Stimulated activated naive CD8-positive, alpha-beta T cell treated with anti-CD3 and anti-CD28 coated beads, Interleukin-15, amount 100 ng/mL, for 72 hours (primary cell): Measurements from ENCODE around the gene LEP.
A peak's percentile ranks its signal among the peaks of the same experiment; 100 is the strongest.
"Not testable (repeated sequence)": the region's sequence is repeated elsewhere in the genome, so short reads cannot be mapped to it uniquely, and the experiment has no call there.

Experiments
- ATAC-seq: fragments of 150-1000 bp; cut with Tn5 transposase; 2 replicates; pipeline ENCODE4 v1.10.0; 2021; ENCODE audit warnings: mild to moderate bottlenecking, moderate library complexity
- DNase-seq, 2 donors: peaks; one replicate each; pipeline ENCODE4 v3.0.0; 2021 to 2022
- H3K27ac Mint-ChIP-seq, 2 donors: one replicate each; pipeline ENCODE4 v1.8.0; 2022; ENCODE audit warnings: mild to moderate bottlenecking in 2 of 2, mixed read lengths in 2 of 2, moderate library complexity in 2 of 2
- H3K27me3 Mint-ChIP-seq: one replicate; pipeline ENCODE4 v1.8.0; 2022; ENCODE audit warnings: mixed read lengths
- H3K4me1 Mint-ChIP-seq: one replicate; pipeline ENCODE4 v1.8.0; 2022; ENCODE audit warnings: mild to moderate bottlenecking, mixed read lengths
- H3K4me3 Mint-ChIP-seq, 2 donors: one replicate each; pipeline ENCODE4 v1.8.0; 2022; ENCODE audit warnings: mild to moderate bottlenecking in 2 of 2, mixed read lengths in 2 of 2, moderate library complexity in 1 of 2
- H3K9me3 Mint-ChIP-seq, 2 donors: one replicate each; pipeline ENCODE4 v1.8.0; 2022; ENCODE audit warnings: mixed read lengths in 2 of 2

Gene LEP

DNA sequence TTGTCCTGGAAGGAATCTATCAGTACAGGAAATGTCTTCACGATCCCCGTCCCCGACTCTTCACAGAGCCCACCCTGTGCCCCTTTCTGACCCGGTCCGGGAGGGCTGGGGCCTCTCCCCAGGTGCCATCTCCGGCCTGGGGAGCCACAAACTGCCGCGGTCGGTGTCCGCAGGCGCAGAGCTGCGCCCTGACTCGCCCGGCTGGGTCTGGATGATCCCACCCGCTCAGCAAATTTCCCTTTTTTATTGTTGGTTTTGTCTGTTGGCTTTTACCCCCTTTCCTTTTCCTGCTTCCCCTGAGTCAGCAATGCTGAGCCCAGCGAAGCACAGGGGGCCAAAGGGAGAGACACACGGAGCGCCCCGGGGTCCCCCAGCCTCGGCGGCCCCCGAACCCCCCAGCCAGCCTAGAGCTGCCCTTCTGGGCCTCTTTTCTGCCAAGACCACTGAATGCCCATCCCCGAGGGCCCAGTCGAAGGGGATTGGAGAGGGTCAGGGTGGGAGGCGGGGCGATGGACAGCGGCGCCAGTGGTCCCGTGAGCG is 30.9 kb downstream of the LEP start:
- H3K27me3 Mint-ChIP-seq = peaks cover 62% of the 10 kb centered on the region

GRCh38 chr7:128274246-128274883 is 33.3 kb downstream of the LEP start:
- no peak for ATAC-seq
- DNase-seq = no peak
- Mint-ChIP-seq H3K4me3 (no peak overlapping the region), H3K4me1 (peaks cover 6% of the 10 kb centered on the region), H3K27ac (peak overlapping the region in 1 of 2 donors; percentile 43), H3K9me3 (peaks cover 5 to 8% of the 10 kb centered on the region in 2 donors), H3K27me3 (peaks cover 39% of the 10 kb centered on the region)

More for the DNA sequence above, 30.9 kb downstream of the LEP start:
- peaks cover 6% of the 10 kb centered on the region for H3K4me1 Mint-ChIP-seq
- H3K4me3 Mint-ChIP-seq = no peak overlapping the region
- DNase-seq (no peak), ATAC-seq (no peak)
- H3K9me3 Mint-ChIP-seq = no peaks in the 10 kb centered on the region
- no peak overlapping the region for H3K27ac Mint-ChIP-seq

DNA sequence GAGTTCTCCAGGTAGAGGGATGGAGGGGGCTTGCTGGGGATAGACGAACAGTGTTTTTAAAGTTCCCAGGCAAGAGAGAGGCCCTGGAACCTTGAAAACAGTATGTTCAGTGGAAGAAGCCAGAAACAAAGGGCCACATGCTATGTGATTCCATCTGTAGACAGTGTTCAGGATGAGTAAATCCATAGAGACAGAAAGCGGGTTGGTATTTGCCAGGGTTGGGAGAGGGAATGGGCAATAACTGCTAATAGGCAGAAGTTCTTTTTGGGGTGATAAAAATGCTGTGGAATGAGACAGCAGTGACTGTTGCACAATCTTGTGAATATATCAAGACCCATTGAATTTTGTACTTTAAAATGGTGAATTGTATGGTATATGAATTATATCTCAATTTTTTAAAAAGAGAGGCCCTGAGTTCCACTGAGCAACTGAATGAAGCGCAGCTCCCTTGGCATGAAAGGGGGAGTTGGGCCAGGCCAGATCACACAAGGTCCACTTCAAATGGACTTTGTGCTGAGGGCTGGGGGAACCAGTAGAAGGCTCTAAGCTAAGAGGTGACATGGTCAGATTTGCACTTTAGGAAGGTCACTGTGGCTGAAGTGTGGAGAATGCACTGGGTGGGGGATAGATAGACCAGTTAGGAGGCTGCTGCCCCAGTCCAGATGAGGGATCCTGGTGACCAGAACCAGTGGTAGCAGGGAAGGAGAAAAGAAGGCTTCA is 34.0 kb downstream of the LEP start:
- Mint-ChIP-seq H3K27ac (no peak overlapping the region), H3K4me1 (peaks cover 6% of the 10 kb centered on the region), H3K27me3 (peaks cover 32% of the 10 kb centered on the region), H3K4me3 (no peak overlapping the region), H3K9me3 (peaks cover 10 to 13% of the 10 kb centered on the region in 2 donors)
- no peak for DNase-seq
- ATAC-seq = no peak

DNA sequence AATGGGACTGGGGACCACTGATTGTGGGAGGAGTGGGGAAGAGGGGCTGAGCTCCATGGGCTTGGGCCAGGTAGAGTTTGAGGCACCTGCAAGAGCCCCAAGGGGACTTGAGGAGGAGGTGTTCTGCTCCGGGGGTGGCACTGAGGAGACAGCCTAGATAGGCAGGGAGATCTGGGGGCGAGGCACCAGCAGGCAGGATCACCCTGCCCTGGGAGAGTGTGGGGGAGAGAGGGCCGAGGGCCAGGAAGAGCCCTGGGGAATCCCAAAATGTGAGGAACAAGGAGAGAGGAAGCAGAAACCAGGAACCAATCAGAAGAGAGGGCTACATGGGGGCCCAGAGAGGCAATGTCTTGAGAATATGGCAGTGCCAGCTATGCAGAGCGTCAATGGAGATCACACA is 34.6 kb downstream of the LEP start:
- Mint-ChIP-seq H3K4me1 (peaks cover 6% of the 10 kb centered on the region), H3K9me3 (peaks cover 13 to 16% of the 10 kb centered on the region in 2 donors), H3K4me3 (no peak overlapping the region), H3K27ac (no peak overlapping the region), H3K27me3 (peaks cover 26% of the 10 kb centered on the region)
- no peak for ATAC-seq
- no peak for DNase-seq

- ATAC-seq (no peak), DNase-seq (no peak)
- Mint-ChIP-seq H3K9me3 (peaks cover 21 to 22% of the 10 kb centered on the region in 2 donors), H3K27ac (no peak overlapping the region), H3K4me3 (no peak overlapping the region), H3K27me3 (no peaks in the 10 kb centered on the region), H3K4me1 (peaks cover 6% of the 10 kb centered on the region)
Observed at GRCh38 chr7:128278366-128278765, 37.3 kb downstream of the LEP start.

- Mint-ChIP-seq H3K27ac (no peak overlapping the region), H3K9me3 (peaks cover 21 to 22% of the 10 kb centered on the region in 2 donors), H3K4me1 (peaks cover 6% of the 10 kb centered on the region), H3K27me3 (no peaks in the 10 kb centered on the region), H3K4me3 (no peak overlapping the region)
- ATAC-seq (no peak), DNase-seq (no peak)
Observed at GRCh38 chr7:128279124-128279713, 38.1 kb downstream of the LEP start.

GRCh38 chr7:128280451-128280850 is 39.4 kb downstream of the LEP start:
- not testable (repeated sequence) for ATAC-seq, H3K27ac Mint-ChIP-seq, DNase-seq, H3K4me3 Mint-ChIP-seq, H3K27me3 Mint-ChIP-seq, H3K4me1 Mint-ChIP-seq
- peaks cover 21 to 22% of the 10 kb centered on the region in 2 donors for H3K9me3 Mint-ChIP-seq

DNA sequence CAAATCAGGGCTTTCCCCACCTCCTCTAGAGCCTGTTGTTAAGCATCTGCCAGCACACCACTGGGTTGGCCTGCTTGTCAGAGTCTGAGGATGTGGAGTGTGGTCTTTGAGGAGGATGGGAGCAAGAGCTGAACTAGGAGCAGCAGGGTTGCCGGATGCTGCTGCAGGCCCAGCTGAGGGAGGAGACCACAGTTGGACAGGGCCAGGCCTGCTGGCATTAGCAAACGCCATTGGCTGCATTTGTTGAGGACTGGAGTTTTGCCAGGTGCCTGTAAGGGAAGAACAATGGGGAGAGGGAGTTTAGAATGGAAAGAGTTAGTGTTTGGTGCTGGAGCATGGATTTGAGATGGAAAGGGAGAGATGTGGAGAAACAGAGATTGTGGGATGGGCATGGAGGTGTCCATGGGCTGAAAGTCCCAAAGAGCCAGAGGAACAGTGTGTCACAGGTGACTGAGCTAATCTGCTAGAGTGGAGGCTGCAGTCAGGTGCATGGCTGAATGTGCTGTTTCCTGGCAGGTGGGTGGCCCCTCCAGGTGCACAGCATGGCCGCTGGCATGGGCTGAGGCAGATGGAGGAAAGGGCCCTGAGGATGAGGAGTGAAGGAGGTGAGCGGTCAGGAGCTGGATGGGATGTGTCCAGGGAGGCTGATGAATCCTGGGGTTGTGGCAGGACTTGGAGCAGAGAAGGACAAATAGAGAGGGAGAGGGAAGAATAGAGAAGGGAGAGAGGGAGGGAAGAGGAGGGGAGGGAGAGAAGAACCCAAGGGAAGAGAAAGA is 40.7 kb downstream of the LEP start:
- ATAC-seq (no peak), DNase-seq (no peak)
- Mint-ChIP-seq H3K27me3 (no peaks in the 10 kb centered on the region), H3K4me3 (no peak overlapping the region), H3K27ac (no peak overlapping the region), H3K9me3 (peaks cover 21 to 22% of the 10 kb centered on the region in 2 donors), H3K4me1 (no peaks in the 10 kb centered on the region)

DNA sequence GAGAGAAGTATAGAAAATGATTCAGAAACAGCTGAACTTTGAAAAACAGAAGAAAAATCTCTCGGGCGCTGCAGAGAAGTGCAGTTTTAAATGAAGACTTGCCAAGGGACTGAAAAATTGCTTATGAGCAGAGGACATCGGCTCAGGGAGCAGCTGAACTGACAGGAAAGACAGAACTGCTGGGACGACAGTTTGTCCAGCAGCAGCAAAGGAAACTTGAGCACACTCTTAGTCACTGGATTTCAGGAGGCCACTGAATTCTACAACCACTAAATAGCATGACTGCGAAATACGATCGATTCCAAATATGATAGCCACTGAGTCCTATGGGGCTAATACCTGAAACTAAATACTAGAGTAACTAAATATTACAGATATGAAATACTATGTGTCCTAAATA is 43.0 kb downstream of the LEP start:
- H3K9me3 Mint-ChIP-seq = peaks cover 14 to 17% of the 10 kb centered on the region in 2 donors
- DNase-seq = no peak
- no peaks in the 10 kb centered on the region for H3K4me1 Mint-ChIP-seq
- H3K27ac Mint-ChIP-seq = no peak overlapping the region
- no peak overlapping the region for H3K4me3 Mint-ChIP-seq
- H3K27me3 Mint-ChIP-seq = no peaks in the 10 kb centered on the region
- ATAC-seq = no peak

DNA sequence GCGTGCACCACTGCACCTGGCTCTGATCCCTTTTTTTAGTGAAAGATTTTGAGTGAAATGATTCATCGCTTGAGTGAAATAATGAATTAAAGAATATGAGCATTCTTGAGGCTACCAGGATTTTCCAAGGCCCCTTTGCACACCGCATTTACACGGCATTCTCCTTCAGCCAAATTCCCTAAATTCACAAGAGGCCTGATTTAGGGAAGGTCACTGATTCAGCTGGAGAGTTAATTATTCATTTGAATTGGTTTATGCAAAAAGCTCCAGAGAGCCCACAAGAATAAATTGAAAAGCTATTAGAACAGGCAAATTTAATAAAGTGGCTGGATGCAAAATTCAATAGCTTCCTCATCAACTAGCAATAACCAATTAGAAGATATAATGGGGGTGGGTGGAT is 46.5 kb downstream of the LEP start:
- no peak for ATAC-seq
- no peaks in the 10 kb centered on the region for H3K27me3 Mint-ChIP-seq

DNA sequence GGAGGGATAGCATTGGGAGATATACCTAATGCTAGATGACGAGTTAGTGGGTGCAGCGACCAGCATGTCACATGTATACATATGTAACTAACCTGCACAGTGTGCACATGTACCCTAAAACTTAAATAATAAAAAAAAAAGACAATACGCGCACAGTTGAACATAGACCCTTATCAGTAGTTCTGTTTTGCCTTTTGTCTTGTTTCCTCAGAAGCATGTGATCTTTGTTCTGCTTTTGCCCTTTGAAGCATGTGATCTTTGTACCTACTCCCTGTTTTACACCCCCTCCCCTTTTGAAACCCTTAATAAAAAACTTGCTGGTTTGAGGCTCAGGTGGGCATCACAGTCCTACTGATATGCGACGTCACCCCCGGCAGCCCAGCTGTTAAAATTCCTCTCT is 56.9 kb downstream of the LEP start:
- H3K27me3 Mint-ChIP-seq, ATAC-seq, H3K27ac Mint-ChIP-seq, DNase-seq, H3K4me1 Mint-ChIP-seq, H3K4me3 Mint-ChIP-seq, H3K9me3 Mint-ChIP-seq: not testable (repeated sequence)

More for the DNA sequence above, 46.5 kb downstream of the LEP start:
- Mint-ChIP-seq H3K4me3 (no peak overlapping the region), H3K9me3 (no peaks in the 10 kb centered on the region), H3K4me1 (no peaks in the 10 kb centered on the region), H3K27ac (no peak overlapping the region)
- no peak for DNase-seq

GRCh38 chr7:128299109-128299607 is 58.1 kb downstream of the LEP start:
- Mint-ChIP-seq H3K4me3 (no peak overlapping the region), H3K9me3 (no peaks in the 10 kb centered on the region), H3K27ac (peak overlapping the region in 1 of 2 donors; percentile 10), H3K27me3 (no peaks in the 10 kb centered on the region), H3K4me1 (no peaks in the 10 kb centered on the region)
- no peak for ATAC-seq
- no peak for DNase-seq

GRCh38 chr7:128302139-128302538 is 61.1 kb downstream of the LEP start:
- H3K4me3 Mint-ChIP-seq = no peak overlapping the region
- no peak for ATAC-seq
- peak overlapping the region in 1 of 2 donors; percentile 55 for H3K27ac Mint-ChIP-seq
- H3K27me3 Mint-ChIP-seq = no peaks in the 10 kb centered on the region
- no peaks in the 10 kb centered on the region for H3K9me3 Mint-ChIP-seq
- no peak for DNase-seq
- no peaks in the 10 kb centered on the region for H3K4me1 Mint-ChIP-seq

- H3K27ac Mint-ChIP-seq = no peak overlapping the region
- H3K4me1 Mint-ChIP-seq = no peaks in the 10 kb centered on the region
- no peak overlapping the region for H3K4me3 Mint-ChIP-seq
- H3K27me3 Mint-ChIP-seq = no peaks in the 10 kb centered on the region
- H3K9me3 Mint-ChIP-seq = no peaks in the 10 kb centered on the region
- DNase-seq = no peak
- ATAC-seq = no peak
Observed at GRCh38 chr7:128303133-128303532, 62.1 kb downstream of the LEP start.

- Mint-ChIP-seq H3K27me3 (no peaks in the 10 kb centered on the region), H3K4me1 (no peaks in the 10 kb centered on the region), H3K4me3 (no peak overlapping the region), H3K27ac (no peak overlapping the region), H3K9me3 (no peaks in the 10 kb centered on the region)
- ATAC-seq (no peak), DNase-seq (no peak)
Observed at GRCh38 chr7:128303643-128304042, 62.6 kb downstream of the LEP start.
